ENCODE measurements around the gene SLC22A1.
"Not testable (repeated sequence)": the region's sequence is repeated elsewhere in the genome, so short reads cannot be mapped to it uniquely, and the experiment has no call there.

SLC22A1 gene

GRCh38 chr6:160110586-160111123 is 11.0 kb upstream of the SLC22A1 start:
- H3K27ac ChIP-seq (ENCODE audit: low read depth, low read length) = no peak overlapping the region
- H3K4me1 ChIP-seq (ENCODE audit: insufficient read depth, low read length) = peaks cover 7% of the 10 kb centered on the region; the same call in 1 of the 2 replicates
- H3K36me3 ChIP-seq (ENCODE audit: insufficient read depth, low read length) = peaks cover 4% of the 10 kb centered on the region
- H3K9me3 ChIP-seq (ENCODE audit: insufficient read depth, low read depth, low read length) = no peaks in the 10 kb centered on the region
- no peak overlapping the region for H3K9ac ChIP-seq (ENCODE audit: low read depth, low read length)
- no peak overlapping the region for H3K4me3 ChIP-seq (ENCODE audit: low read length)
- no peaks in the 10 kb centered on the region for H3K27me3 ChIP-seq (ENCODE audit: insufficient read depth, low read length)

GRCh38 chr6:160111806-160112205 is 9.8 kb upstream of the SLC22A1 start:
- H3K4me3 ChIP-seq (ENCODE audit: low read length) = no peak overlapping the region
- H3K9me3 ChIP-seq (ENCODE audit: insufficient read depth, low read depth, low read length) = no peaks in the 10 kb centered on the region
- H3K27me3 ChIP-seq (ENCODE audit: insufficient read depth, low read length) = no peaks in the 10 kb centered on the region
- peaks cover 7% of the 10 kb centered on the region; the same call in 1 of the 2 replicates for H3K4me1 ChIP-seq (ENCODE audit: insufficient read depth, low read length)
- WGBS = 63% methylated on average over 4 of the region's 4 CpGs
- H3K36me3 ChIP-seq (ENCODE audit: insufficient read depth, low read length) = no peaks in the 10 kb centered on the region; the same call in 1 of the 2 replicates
- H3K27ac ChIP-seq (ENCODE audit: low read depth, low read length) = peak overlapping the region; percentile 15; the same call in 1 of the 2 replicates
- H3K9ac ChIP-seq (ENCODE audit: low read depth, low read length) = no peak overlapping the region

GRCh38 chr6:160112628-160113299 is 8.9 kb upstream of the SLC22A1 start:
- H3K4me3 ChIP-seq (ENCODE audit: low read length) = no peak overlapping the region
- peaks cover 7% of the 10 kb centered on the region; the same call in 1 of the 2 replicates for H3K9me3 ChIP-seq (ENCODE audit: insufficient read depth, low read depth, low read length)
- no peak overlapping the region for H3K27ac ChIP-seq (ENCODE audit: low read depth, low read length)
- H3K4me1 ChIP-seq (ENCODE audit: insufficient read depth, low read length) = peaks cover 7% of the 10 kb centered on the region; the same call in 1 of the 2 replicates
- WGBS = 95% methylated on average over 6 of the region's 6 CpGs
- no peak overlapping the region for H3K9ac ChIP-seq (ENCODE audit: low read depth, low read length)
- no peaks in the 10 kb centered on the region for H3K27me3 ChIP-seq (ENCODE audit: insufficient read depth, low read length)
- no peaks in the 10 kb centered on the region for H3K36me3 ChIP-seq (ENCODE audit: insufficient read depth, low read length)

- H3K9ac ChIP-seq (ENCODE audit: low read depth, low read length); H3K27me3 ChIP-seq (ENCODE audit: insufficient read depth, low read length); H3K4me1 ChIP-seq (ENCODE audit: insufficient read depth, low read length); H3K36me3 ChIP-seq (ENCODE audit: insufficient read depth, low read length); H3K27ac ChIP-seq (ENCODE audit: low read depth, low read length); H3K4me3 ChIP-seq (ENCODE audit: low read length): not testable (repeated sequence)
- 96% methylated on average over 29 of the region's 29 CpGs for WGBS
- peaks cover 16% of the 10 kb centered on the region; the same call in 1 of the 2 replicates for H3K9me3 ChIP-seq (ENCODE audit: insufficient read depth, low read depth, low read length)
Measured at GRCh38 chr6:160114536-160114935, 7.1 kb upstream of the SLC22A1 start.

GRCh38 chr6:160115421-160115820 is 6.2 kb upstream of the SLC22A1 start:
- H3K27me3 ChIP-seq (ENCODE audit: insufficient read depth, low read length) = no peaks in the 10 kb centered on the region
- no peaks in the 10 kb centered on the region for H3K36me3 ChIP-seq (ENCODE audit: insufficient read depth, low read length)
- WGBS = 95% methylated on average over 3 of the region's 3 CpGs
- H3K4me1 ChIP-seq (ENCODE audit: insufficient read depth, low read length) = peaks cover 7% of the 10 kb centered on the region; the same call in 1 of the 2 replicates
- no peak overlapping the region for H3K4me3 ChIP-seq (ENCODE audit: low read length)
- peaks cover 16% of the 10 kb centered on the region; the same call in 1 of the 2 replicates for H3K9me3 ChIP-seq (ENCODE audit: insufficient read depth, low read depth, low read length)
- H3K27ac ChIP-seq (ENCODE audit: low read depth, low read length) = no peak overlapping the region
- H3K9ac ChIP-seq (ENCODE audit: low read depth, low read length) = no peak overlapping the region

GRCh38 chr6:160116411-160116810 is 5.2 kb upstream of the SLC22A1 start:
- Histone ChIP-seq H3K9me3 (ENCODE audit: insufficient read depth, low read depth, low read length) (peaks cover 16% of the 10 kb centered on the region; the same call in 1 of the 2 replicates), H3K9ac (ENCODE audit: low read depth, low read length) (no peak overlapping the region), H3K36me3 (ENCODE audit: insufficient read depth, low read length) (no peaks in the 10 kb centered on the region), H3K27ac (ENCODE audit: low read depth, low read length) (no peak overlapping the region), H3K27me3 (ENCODE audit: insufficient read depth, low read length) (no peaks in the 10 kb centered on the region), H3K4me3 (ENCODE audit: low read length) (no peak overlapping the region), H3K4me1 (ENCODE audit: insufficient read depth, low read length) (peaks cover 3% of the 10 kb centered on the region; the same call in 1 of the 2 replicates)
- 94% methylated on average over 2 of the region's 2 CpGs for WGBS

DNA sequence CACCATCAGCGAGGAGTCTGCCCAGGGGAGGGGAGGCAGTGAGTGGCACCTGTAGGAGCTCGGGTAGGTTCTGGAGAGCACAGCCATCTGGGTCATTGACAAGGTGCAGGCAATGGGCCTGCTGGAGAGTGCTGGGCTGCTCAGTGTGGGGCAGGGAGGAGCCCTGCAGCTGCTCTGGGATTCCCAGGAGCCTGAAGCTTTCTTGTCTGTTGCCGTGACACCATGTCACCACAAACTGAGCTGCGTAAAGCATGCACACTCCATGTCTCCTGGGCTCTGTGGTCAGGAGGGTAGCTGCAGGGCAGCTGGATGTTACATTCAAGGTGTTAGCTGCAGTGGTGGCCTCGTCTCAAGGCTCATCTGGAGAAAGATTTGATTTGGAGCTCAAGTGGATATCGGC is 4.5 kb upstream of the SLC22A1 start:
- Histone ChIP-seq H3K27me3 (ENCODE audit: insufficient read depth, low read length) (no peaks in the 10 kb centered on the region), H3K27ac (ENCODE audit: low read depth, low read length) (no peak overlapping the region), H3K36me3 (ENCODE audit: insufficient read depth, low read length) (no peaks in the 10 kb centered on the region), H3K4me3 (ENCODE audit: low read length) (no peak overlapping the region), H3K4me1 (ENCODE audit: insufficient read depth, low read length) (no peaks in the 10 kb centered on the region), H3K9me3 (ENCODE audit: insufficient read depth, low read depth, low read length) (peaks cover 16% of the 10 kb centered on the region; the same call in 1 of the 2 replicates), H3K9ac (ENCODE audit: low read depth, low read length) (no peak overlapping the region)
- whole genome bisulfite sequencing = 94% methylated on average over 6 of the region's 6 CpGs

- Histone ChIP-seq H3K27ac (ENCODE audit: low read depth, low read length) (no peak overlapping the region), H3K9me3 (ENCODE audit: insufficient read depth, low read depth, low read length) (peaks cover 16% of the 10 kb centered on the region; the same call in 1 of the 2 replicates), H3K27me3 (ENCODE audit: insufficient read depth, low read length) (no peaks in the 10 kb centered on the region), H3K9ac (ENCODE audit: low read depth, low read length) (no peak overlapping the region), H3K4me3 (ENCODE audit: low read length) (no peak overlapping the region), H3K36me3 (ENCODE audit: insufficient read depth, low read length) (no peaks in the 10 kb centered on the region), H3K4me1 (ENCODE audit: insufficient read depth, low read length) (no peaks in the 10 kb centered on the region)
- WGBS = 92% methylated on average over 5 of the region's 5 CpGs
Measured at GRCh38 chr6:160118620-160119229, 2.9 kb upstream of the SLC22A1 start.

GRCh38 chr6:160120087-160120486 is 1.5 kb upstream of the SLC22A1 start:
- Histone ChIP-seq H3K9ac (ENCODE audit: low read depth, low read length) (no peak overlapping the region), H3K27ac (ENCODE audit: low read depth, low read length) (no peak overlapping the region), H3K4me3 (ENCODE audit: low read length) (no peak overlapping the region), H3K9me3 (ENCODE audit: insufficient read depth, low read depth, low read length) (peaks cover 16% of the 10 kb centered on the region; the same call in 1 of the 2 replicates), H3K27me3 (ENCODE audit: insufficient read depth, low read length) (no peaks in the 10 kb centered on the region), H3K36me3 (ENCODE audit: insufficient read depth, low read length) (no peaks in the 10 kb centered on the region), H3K4me1 (ENCODE audit: insufficient read depth, low read length) (no peaks in the 10 kb centered on the region)
- WGBS = 96% methylated on average over 1 of the region's 1 CpG

DNA sequence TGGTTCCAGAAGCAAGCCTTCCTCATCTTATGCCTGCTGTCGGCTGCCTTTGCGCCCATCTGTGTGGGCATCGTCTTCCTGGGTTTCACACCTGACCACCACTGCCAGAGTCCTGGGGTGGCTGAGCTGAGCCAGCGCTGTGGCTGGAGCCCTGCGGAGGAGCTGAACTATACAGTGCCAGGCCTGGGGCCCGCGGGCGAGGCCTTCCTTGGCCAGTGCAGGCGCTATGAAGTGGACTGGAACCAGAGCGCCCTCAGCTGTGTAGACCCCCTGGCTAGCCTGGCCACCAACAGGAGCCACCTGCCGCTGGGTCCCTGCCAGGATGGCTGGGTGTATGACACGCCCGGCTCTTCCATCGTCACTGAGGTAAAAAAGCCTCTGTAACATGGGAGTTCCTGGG is 366 bp downstream of the SLC22A1 start:
- Histone ChIP-seq H3K4me1 (ENCODE audit: insufficient read depth, low read length) (no peaks in the 10 kb centered on the region), H3K4me3 (ENCODE audit: low read length) (no peak overlapping the region), H3K9me3 (ENCODE audit: insufficient read depth, low read depth, low read length) (peaks cover 16% of the 10 kb centered on the region; the same call in 1 of the 2 replicates), H3K36me3 (ENCODE audit: insufficient read depth, low read length) (no peaks in the 10 kb centered on the region), H3K27ac (ENCODE audit: low read depth, low read length) (no peak overlapping the region), H3K27me3 (ENCODE audit: insufficient read depth, low read length) (no peaks in the 10 kb centered on the region), H3K9ac (ENCODE audit: low read depth, low read length) (no peak overlapping the region)
- WGBS = 92% methylated on average over 14 of the region's 14 CpGs

- H3K27me3 ChIP-seq (ENCODE audit: insufficient read depth, low read length) = no peaks in the 10 kb centered on the region
Measured at GRCh38 chr6:160122744-160123143, 1.1 kb downstream of the SLC22A1 start.

More at GRCh38 chr6:160122744-160123143, 1.1 kb downstream of the SLC22A1 start:
- H3K27ac ChIP-seq (ENCODE audit: low read depth, low read length) = no peak overlapping the region
- H3K4me1 ChIP-seq (ENCODE audit: insufficient read depth, low read length) = no peaks in the 10 kb centered on the region
- H3K9me3 ChIP-seq (ENCODE audit: insufficient read depth, low read depth, low read length) = peaks cover 9% of the 10 kb centered on the region; the same call in 1 of the 2 replicates
- H3K36me3 ChIP-seq (ENCODE audit: insufficient read depth, low read length) = no peaks in the 10 kb centered on the region
- no peak overlapping the region for H3K4me3 ChIP-seq (ENCODE audit: low read length)
- 96% methylated on average over 5 of the region's 5 CpGs for WGBS
- no peak overlapping the region for H3K9ac ChIP-seq (ENCODE audit: low read depth, low read length)

Measured in HUES64 (cell line).